GM23338 (cell line): Measurements from ENCODE around the gene DPEP3. TPM values are rescaled to one million over a fixed set of nuclear protein-coding genes. Genes with fewer than 3 reads are reported as not detected.
A peak's percentile ranks its signal among the peaks of the same experiment; 100 is the strongest.
"Not testable (repeated sequence)": the region's sequence is repeated elsewhere in the genome, so short reads cannot be mapped to it uniquely, and the experiment has no call there.

Experiments
- ATAC-seq: fragments of 200-7000 bp; cut with Tn5 transposase; 3 replicates; pipeline ENCODE4 v1.9.1; 2020
- DNase-seq: peaks from one replicate; pipeline ENCODE4 v3.0.0-alpha.2; 2015; ENCODE audit warnings: low spot score
- H2AFZ ChIP-seq: fragments of 200-600 bp; sonication (generic); 2 replicates; pipeline ENCODE4 v1.8.0; 2016; ENCODE audit warnings: antibody characterized with exemption, mild to moderate bottlenecking, moderate library complexity
- H3F3A ChIP-seq: fragments of 200-600 bp; sonication (generic); replicated peaks from 2 replicates; pipeline ENCODE4 v1.8.0; 2017; ENCODE audit warnings: antibody characterized with exemption, mixed run types, low read depth
- H3K27ac ChIP-seq: fragments of 200-600 bp; sonication (generic); 2 replicates; pipeline ENCODE4 v1.6.1; 2016; ENCODE audit warnings: low read depth
- H3K27me3 ChIP-seq: fragments of 200-600 bp; sonication (generic); 2 replicates; pipeline ENCODE4 v1.8.0; 2016; ENCODE audit warnings: mild to moderate bottlenecking, mixed run types, moderate library complexity; ENCODE audit not compliant: insufficient read depth
- H3K36me3 ChIP-seq: fragments of 200-600 bp; sonication (generic); 2 replicates; pipeline ENCODE4 v1.8.0; 2016; ENCODE audit warnings: mild to moderate bottlenecking; ENCODE audit not compliant: insufficient read depth
- H3K4me1 ChIP-seq: fragments of 200-600 bp; sonication (generic); 2 replicates; pipeline ENCODE4 v1.8.0; 2016; ENCODE audit warnings: mild to moderate bottlenecking, moderate library complexity; ENCODE audit not compliant: insufficient read depth
- H3K4me2 ChIP-seq: fragments of 200-600 bp; sonication (generic); 2 replicates; pipeline ENCODE4 v1.7.1; 2017; ENCODE audit warnings: mixed run types
- H3K4me3 ChIP-seq: fragments of 200-600 bp; sonication (generic); 2 replicates; pipeline ENCODE4 v1.6.1; 2016; ENCODE audit warnings: mixed run types
- H3K79me2 ChIP-seq: fragments of 200-600 bp; sonication (generic); replicated peaks from 2 replicates; pipeline ENCODE4 v1.8.0; 2017; ENCODE audit warnings: mild to moderate bottlenecking; ENCODE audit not compliant: insufficient read depth
- H3K9me2 ChIP-seq: fragments of 200-600 bp; sonication (generic); 2 replicates; pipeline ENCODE4 v1.8.0; 2017; ENCODE audit not compliant: insufficient read depth
- H4K20me1 ChIP-seq: fragments of 200-600 bp; sonication (generic); replicated peaks from 2 replicates; pipeline ENCODE4 v1.8.0; 2017; ENCODE audit warnings: mild to moderate bottlenecking; ENCODE audit not compliant: insufficient read depth
- H3K27ac Mint-ChIP-seq: 2 replicates; pipeline ENCODE4 v1.8.0; 2020; ENCODE audit warnings: inconsistent platforms, mild to moderate bottlenecking, moderate library complexity, mixed read lengths
- H3K27me3 Mint-ChIP-seq: 3 replicates; pipeline ENCODE4 v1.8.0; 2022; ENCODE audit warnings: low read depth, mild to moderate bottlenecking, moderate library complexity, mixed read lengths, inconsistent platforms; ENCODE audit not compliant: insufficient read depth, poor library complexity
- H3K36me3 Mint-ChIP-seq: 3 replicates; pipeline ENCODE4 v1.8.0; 2021; ENCODE audit warnings: low read depth, mild to moderate bottlenecking, inconsistent platforms, moderate library complexity, mixed read lengths
- H3K4me1 Mint-ChIP-seq: 3 replicates; pipeline ENCODE4 v1.8.0; 2020; ENCODE audit warnings: mild to moderate bottlenecking, inconsistent platforms, mixed read lengths
- H3K4me3 Mint-ChIP-seq: 3 replicates; pipeline ENCODE4 v1.8.0; 2021; ENCODE audit warnings: moderate library complexity, mild to moderate bottlenecking, inconsistent platforms, mixed read lengths
- H3K9me3 Mint-ChIP-seq: 3 replicates; pipeline ENCODE4 v1.8.0; 2020; ENCODE audit warnings: moderate library complexity, mild to moderate bottlenecking, inconsistent platforms, mixed read lengths
- JUNB ChIP-seq: IDR thresholded peaks from one replicate; pipeline ENCODE4 v1.6.1; 2016; ENCODE audit warnings: antibody characterized with exemption; ENCODE audit not compliant: unreplicated experiment
- POLR2AphosphoS5 ChIP-seq: IDR thresholded peaks from 2 replicates; pipeline ENCODE4 v1.6.1; 2016; ENCODE audit warnings: antibody characterized with exemption, low read depth
- ZNF331 ChIP-seq: fragments of 250-450 bp; sonication (Bioruptor Pico); IDR thresholded peaks from 2 replicates; pipeline ENCODE4 v1.5.0; 2020; ENCODE audit warnings: low read depth, mild to moderate bottlenecking, moderate library complexity
- polyA plus RNA-seq: library from polyadenylated mRNA; unstranded; fragments of >200 nt; fragmentation: Nextera tagmentation; extraction: Ambion mirVana; gene quantifications from 2 replicates; pipeline ENCODE4 v1.2.1, GENCODE V29; 2016
- total RNA-seq: library from RNA; depleted of rRNA; stranded (reverse); fragments of >200 nt; shearing (Covaris generic); gene quantifications from 2 replicates; pipeline ENCODE4 v1.2.3, GENCODE V29; 2014

Gene DPEP3
- total and polyA plus RNA-seq, 2 experiments from 2014 or later, result 8.8 to 18.4 TPM

GRCh38 chr16:67940446-67941089 lies 39.7 kb downstream of the DPEP3 start:
- Histone ChIP-seq H3F3A (peaks cover 14% of the 10 kb centered on the region), H3K4me1 (no peaks in the 10 kb centered on the region), H4K20me1 (peaks cover 14% of the 10 kb centered on the region), H3K9me2 (no peaks in the 10 kb centered on the region), H3K27ac (no peak overlapping the region), H2AFZ (no peak overlapping the region), H3K36me3 (peaks cover 3% of the 10 kb centered on the region; the same call in 1 of the 2 replicates), H3K4me3 (no peak overlapping the region), H3K79me2 (no peaks in the 10 kb centered on the region; the same call in 1 of the 2 replicates), H3K27me3 (no peaks in the 10 kb centered on the region), H3K4me2 (no peak overlapping the region)
- DNase-seq (no peak), ATAC-seq (no peak)
- TF ChIP-seq POLR2AphosphoS5 (peak; percentile 32; the same call in 1 of the 2 replicates), JUNB (no peak)
- Mint-ChIP-seq H3K4me3 (no peak overlapping the region), H3K27ac (no peak overlapping the region), H3K36me3 (peaks cover 21% of the 10 kb centered on the region; the same call in 2 of the 3 replicates), H3K4me1 (peaks cover 12% of the 10 kb centered on the region), H3K9me3 (0 out of 3 replicates have a peak, but pooled peaks cover 3% of the 10 kb centered on the region), H3K27me3 (peaks cover 22% of the 10 kb centered on the region)

GRCh38 chr16:67939507-67940445 lies 40.5 kb downstream of the DPEP3 start:
- H3K9me3 Mint-ChIP-seq, result 0 out of 3 replicates have a peak, but pooled peaks cover 3% of the 10 kb centered on the region
- H3K4me1 ChIP-seq, result no peaks in the 10 kb centered on the region
- TF ChIP-seq POLR2AphosphoS5, result peak; percentile 44; the same call in 1 of the 2 replicates
- no peak for TF ChIP-seq ZNF331 (CRISPR knock-in tag)
- no peak overlapping the region for H3K27ac ChIP-seq
- H3K4me3 Mint-ChIP-seq, result no peak overlapping the region
- no peak overlapping the region for H3K4me2 ChIP-seq
- ATAC-seq (no peak), DNase-seq (no peak)
- H3K4me1 Mint-ChIP-seq, result peaks cover 16% of the 10 kb centered on the region
- no peak overlapping the region for H2AFZ ChIP-seq
- no peaks in the 10 kb centered on the region; the same call in 1 of the 2 replicates for H3K79me2 ChIP-seq
- H3K4me3 ChIP-seq, result no peak overlapping the region
- H3K27me3 ChIP-seq, result no peaks in the 10 kb centered on the region
- peaks cover 3% of the 10 kb centered on the region; the same call in 1 of the 2 replicates for H3K36me3 ChIP-seq
- peaks cover 13% of the 10 kb centered on the region; the same call in 2 of the 3 replicates for H3K36me3 Mint-ChIP-seq
- peaks cover 20% of the 10 kb centered on the region for H3F3A ChIP-seq
- H4K20me1 ChIP-seq, result peaks cover 14% of the 10 kb centered on the region
- peaks cover 27% of the 10 kb centered on the region for H3K27me3 Mint-ChIP-seq
- no peaks in the 10 kb centered on the region for H3K9me2 ChIP-seq
- no peak overlapping the region for H3K27ac Mint-ChIP-seq

GRCh38 chr16:67937713-67938112 lies 42.6 kb downstream of the DPEP3 start:
- not testable (repeated sequence) for H3K4me3 ChIP-seq, H3K27ac ChIP-seq, DNase-seq, H3K27ac Mint-ChIP-seq, H3K4me2 ChIP-seq, H3K36me3 ChIP-seq, H3K79me2 ChIP-seq, ATAC-seq, H3K4me1 ChIP-seq, H3K9me2 ChIP-seq, H3K27me3 ChIP-seq, H2AFZ ChIP-seq, H3K9me3 Mint-ChIP-seq
- peaks cover 25% of the 10 kb centered on the region for H3K4me1 Mint-ChIP-seq
- peak overlapping the region; percentile 100; the same call in 1 of the 3 replicates for H3K4me3 Mint-ChIP-seq
- H3K27me3 Mint-ChIP-seq, result peaks cover 39% of the 10 kb centered on the region
- Histone ChIP-seq H4K20me1 (peaks cover 17% of the 10 kb centered on the region), H3F3A (peaks cover 21% of the 10 kb centered on the region)
- H3K36me3 Mint-ChIP-seq, result peaks cover 17% of the 10 kb centered on the region; the same call in 2 of the 3 replicates
